HFF-Myc (cell line): Measurements from ENCODE around the gene SLC34A2.

Source experiments
- DNase-seq: peaks from one replicate; pipeline ENCODE4 v3.0.0-alpha.2; 2011; ENCODE audit warnings: low read depth; ENCODE audit errors: extremely low read depth
- H3K4me3 ChIP-seq: replicated peaks from 2 replicates; pipeline ENCODE4 v1.5.1; 2011; ENCODE audit warnings: low read depth, mild to moderate bottlenecking, control low read depth, low read length
- CTCF ChIP-seq: IDR thresholded peaks from 2 replicates; pipeline ENCODE4 v1.5.1; 2012; ENCODE audit warnings: mild to moderate bottlenecking, low read depth, low read length, control low read depth; ENCODE audit errors: missing control alignments

The SLC34A2 gene

DNA sequence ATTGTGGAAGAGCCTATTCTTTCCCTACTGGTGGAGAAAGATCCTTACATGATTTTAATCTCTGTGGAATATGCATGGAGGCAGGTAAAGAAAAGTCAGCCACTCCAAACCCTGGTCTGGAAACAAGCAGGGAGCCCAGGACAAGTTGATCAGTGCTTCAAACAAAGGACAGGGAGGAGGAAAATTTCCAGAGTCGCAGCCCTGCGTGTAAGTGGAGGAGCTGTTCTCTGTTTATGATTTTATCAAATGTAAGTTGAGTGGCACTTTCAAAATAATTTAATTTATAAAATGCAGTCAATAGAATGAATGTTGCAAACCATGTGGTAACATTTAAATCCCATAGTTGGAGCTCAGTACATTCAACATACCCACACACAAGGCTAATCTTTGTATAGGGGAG, 57.0 kb downstream of the SLC34A2 start:
- TF ChIP-seq CTCF: no peak
- DNase-seq: no peak
- no peak overlapping the region for H3K4me3 ChIP-seq

DNA sequence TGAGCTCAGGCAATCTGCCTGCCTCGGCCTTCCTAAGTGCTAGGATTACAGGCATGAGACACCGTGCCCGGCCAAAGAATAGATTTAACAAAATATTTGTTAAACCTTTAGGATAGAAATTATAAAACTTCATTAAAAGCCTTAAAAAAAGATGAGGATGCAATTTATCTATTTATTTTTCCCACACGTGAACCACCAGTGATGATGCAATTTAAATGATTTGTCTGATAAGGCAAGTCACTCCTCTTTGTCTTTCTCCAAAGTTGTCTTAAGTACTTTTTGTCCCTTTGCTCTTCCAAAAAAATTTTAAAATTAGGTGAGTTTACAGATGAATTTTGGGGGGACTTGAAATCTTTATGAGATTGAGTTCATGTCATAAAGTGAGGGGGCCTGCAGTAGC, 58.2 kb downstream of the SLC34A2 start:
- no peak for DNase-seq
- no peak overlapping the region for H3K4me3 ChIP-seq
- TF ChIP-seq CTCF: no peak

DNA sequence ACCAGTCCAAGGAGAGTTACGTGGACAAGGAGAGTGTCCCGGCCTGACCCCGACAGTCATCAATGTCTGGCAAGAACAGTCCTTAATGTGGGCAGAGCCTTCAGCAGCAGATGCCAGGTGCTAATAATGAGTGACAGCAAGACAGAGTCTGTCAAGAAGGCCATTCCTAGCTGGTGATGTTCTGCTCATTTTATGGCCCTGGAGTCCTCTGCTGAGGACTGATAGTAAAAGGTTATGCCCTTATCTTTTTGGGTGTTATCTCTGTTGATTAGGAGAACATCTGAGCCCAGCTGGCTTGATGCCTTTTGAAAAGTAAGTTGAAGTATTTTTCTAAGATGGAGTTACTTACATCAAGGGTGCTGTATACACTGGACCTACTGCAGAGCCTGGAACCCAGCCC, 67.3 kb downstream of the SLC34A2 start:
- no peak overlapping the region for H3K4me3 ChIP-seq
- no peak for TF ChIP-seq CTCF
- DNase-seq: no peak

- TF ChIP-seq CTCF: no peak
- no peak overlapping the region for H3K4me3 ChIP-seq
- no peak for DNase-seq
Measured at GRCh38 chr4:25723409-25723808, 67.8 kb downstream of the SLC34A2 start.

DNA sequence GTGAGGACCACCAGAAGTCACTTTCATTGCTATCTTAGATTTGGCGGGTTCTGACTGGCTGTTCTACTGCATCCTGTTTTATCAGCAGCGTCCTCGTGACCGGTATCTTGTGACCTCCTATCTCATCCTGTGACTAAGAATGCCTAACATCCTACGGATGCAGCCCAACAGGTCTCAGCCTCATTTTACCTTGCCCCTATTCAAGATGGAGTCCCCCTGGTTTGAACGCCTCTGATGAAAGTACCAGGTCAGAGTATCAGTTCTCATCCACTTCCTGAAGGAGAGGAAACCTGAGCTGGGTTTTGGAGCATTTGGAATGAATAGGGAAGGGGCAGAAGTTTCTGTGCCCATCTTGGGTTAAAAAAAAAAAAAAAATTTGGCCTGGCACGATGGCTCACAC, 70.2 kb downstream of the SLC34A2 start:
- H3K4me3 ChIP-seq: no peak overlapping the region
- DNase-seq: no peak
- no peak for TF ChIP-seq CTCF

DNA sequence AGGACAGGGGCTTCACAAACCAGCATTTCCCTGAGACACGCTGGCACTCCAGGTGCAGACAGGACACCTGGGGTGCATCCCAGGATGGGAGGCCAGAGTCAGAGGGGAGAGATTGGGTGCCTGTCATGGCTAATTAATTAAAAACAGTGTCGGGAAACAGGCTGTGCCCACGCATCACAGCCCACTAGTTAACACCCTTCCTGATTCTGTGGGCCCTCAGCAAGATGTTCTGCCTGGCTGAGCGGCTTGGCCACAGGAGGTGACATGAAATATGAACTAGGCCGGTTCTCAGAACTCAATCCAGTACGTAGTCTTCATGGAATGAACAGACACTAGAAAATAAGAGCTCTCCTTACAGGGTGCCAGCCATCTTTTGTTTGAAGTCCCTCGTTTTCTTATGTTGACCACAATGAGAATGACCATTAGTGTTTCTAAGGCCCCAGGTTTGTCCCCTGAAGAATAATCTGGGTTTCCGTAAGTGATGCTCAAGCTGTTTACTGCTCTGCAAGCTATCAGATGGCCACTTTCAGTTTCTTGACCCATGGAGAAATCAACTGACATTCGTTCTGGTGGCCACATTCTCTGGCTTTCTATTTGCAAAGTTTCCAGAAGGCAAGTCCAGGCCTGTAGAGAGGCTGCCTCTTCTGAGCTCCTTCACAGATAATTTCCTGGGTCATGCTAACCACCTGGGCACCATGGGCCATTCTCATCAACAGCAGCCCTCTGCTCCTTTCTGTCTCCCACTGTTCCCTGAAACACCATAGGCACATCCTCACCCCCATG, 72.3 kb downstream of the SLC34A2 start:
- no peak for DNase-seq
- no peak for TF ChIP-seq CTCF
- H3K4me3 ChIP-seq: no peak overlapping the region
